ENCODE results near the gene TMEM217. TPM values are rescaled to one million over a fixed set of nuclear protein-coding genes. Genes with fewer than 3 reads are reported as not detected.

TMEM217 gene
- total RNA-seq, 1 experiment from 2014 or later: 0.10 TPM

DNA sequence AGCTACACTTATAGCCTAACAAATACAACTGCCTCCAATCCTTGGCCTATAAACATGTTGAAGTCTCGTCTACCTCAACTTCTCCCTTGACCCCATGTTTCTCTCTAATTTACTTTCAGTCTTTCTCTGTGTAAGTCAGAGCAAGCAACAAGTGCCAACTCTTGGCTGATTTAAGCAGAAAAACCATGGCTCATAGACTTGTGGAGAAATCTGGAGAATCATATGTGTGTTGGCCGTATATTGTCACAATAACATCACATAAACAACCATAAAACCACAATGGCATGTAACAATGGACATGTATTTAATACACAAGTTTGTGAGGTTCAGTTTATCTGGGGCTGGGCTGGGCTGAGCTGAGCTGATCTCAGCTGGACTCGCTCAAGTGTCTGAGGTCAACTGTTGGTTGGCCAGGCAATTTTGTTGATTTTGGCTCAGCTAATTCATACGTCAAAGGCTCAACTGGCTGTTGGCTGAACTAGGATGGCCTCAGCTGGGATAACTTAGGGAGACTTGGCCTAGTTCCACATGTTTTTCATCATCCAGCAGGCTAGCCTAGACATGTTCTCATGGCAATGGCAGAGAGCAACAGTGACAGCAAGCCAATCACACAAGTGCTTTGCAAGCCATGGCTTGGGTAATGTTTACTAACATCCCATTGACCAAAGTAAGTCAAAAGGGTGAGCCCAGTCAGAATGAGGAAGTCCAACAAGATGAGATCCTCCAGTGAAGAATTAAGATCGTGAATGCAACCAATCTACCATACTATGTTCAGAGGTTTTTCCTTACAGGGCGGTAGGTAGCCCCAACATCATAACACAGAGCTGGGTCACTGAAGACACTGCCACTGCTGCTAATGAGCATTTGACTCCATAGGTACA, 13.3 kb downstream of the TMEM217 start:
- peak; percentile 88 for DNase-seq (ENCODE audit: extremely low read depth, low read depth)

DNA sequence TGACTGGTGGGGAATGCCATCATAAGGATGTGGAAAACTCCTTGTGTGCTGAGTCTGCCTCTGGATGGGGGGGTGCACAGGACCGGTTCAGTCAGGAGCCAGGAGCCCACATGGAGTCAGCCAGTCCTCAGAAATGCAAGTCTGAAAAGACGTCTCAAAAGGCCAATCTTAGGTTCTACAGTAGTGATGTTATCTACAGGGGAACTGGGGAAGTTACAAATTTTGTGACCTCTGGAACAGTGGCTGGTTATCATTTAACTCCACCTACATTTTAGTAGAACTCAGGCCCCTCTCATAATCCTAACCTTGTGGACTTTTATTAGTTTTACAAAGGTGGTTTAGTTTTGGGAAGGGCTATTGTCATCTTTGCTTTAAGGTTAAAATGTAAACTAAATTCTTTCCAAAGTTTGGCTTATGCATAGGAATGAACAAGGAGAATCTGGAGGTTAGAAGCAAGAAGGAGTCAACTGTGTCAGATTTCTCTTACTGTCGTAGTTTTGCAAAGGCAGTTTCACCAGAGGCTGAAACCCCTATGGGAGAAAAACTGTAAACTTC, 14.1 kb downstream of the TMEM217 start:
- DNase-seq (ENCODE audit: extremely low read depth, low read depth): no peak

DNA sequence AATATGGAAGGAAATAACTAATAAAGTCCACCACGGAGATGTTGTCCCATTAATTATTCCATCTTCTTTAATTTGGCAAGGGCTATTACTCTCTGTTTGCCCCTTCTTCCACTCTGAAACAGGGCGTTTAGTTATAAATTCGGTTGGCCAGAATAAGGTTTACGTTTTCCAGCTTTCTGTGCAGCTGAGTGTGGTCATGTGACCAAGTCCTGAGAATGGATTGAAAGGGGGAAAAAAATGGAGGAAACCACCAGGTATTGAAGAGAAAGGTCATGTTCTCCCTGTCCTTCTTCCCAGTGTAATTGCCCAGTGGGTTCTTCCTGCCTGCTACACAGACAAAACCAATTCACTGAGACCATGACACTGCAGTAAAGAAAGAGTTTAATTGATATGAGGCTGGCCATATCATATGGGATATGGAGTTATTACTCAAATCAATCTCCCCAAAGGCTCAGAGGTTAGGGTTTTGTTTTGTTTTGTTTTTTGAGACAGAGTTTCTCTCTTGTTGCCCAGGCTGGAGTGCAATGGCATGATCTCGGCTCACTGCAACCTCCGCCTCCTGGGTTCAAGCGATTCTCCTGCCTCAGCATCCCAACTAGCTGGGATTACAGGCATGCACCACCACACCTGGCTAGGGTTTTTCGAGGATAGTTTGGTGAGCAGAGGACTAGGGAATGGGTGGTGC, 14.7 kb downstream of the TMEM217 start:
- no peak for DNase-seq (ENCODE audit: extremely low read depth, low read depth)

- DNase-seq (ENCODE audit: extremely low read depth, low read depth): peak; percentile 33
Observed at GRCh38 chr6:37242429-37243052, 15.4 kb downstream of the TMEM217 start.

GRCh38 chr6:37241775-37242428, 16.0 kb downstream of the TMEM217 start:
- DNase-seq (ENCODE audit: extremely low read depth, low read depth): no peak

GRCh38 chr6:37241131-37241530, 16.8 kb downstream of the TMEM217 start:
- DNase-seq (ENCODE audit: extremely low read depth, low read depth): no peak

- peak; percentile 21 for DNase-seq (ENCODE audit: extremely low read depth, low read depth)
Observed at GRCh38 chr6:37239950-37240713, 17.8 kb downstream of the TMEM217 start.

GRCh38 chr6:37239526-37239925, 18.4 kb downstream of the TMEM217 start:
- no peak for DNase-seq (ENCODE audit: extremely low read depth, low read depth)

GRCh38 chr6:37238381-37238780, 19.6 kb downstream of the TMEM217 start:
- no peak for DNase-seq (ENCODE audit: extremely low read depth, low read depth)

GRCh38 chr6:37237789-37238188, 20.2 kb downstream of the TMEM217 start:
- DNase-seq (ENCODE audit: extremely low read depth, low read depth): no peak

- DNase-seq (ENCODE audit: extremely low read depth, low read depth): no peak
Observed at GRCh38 chr6:37236921-37237320, 21.0 kb downstream of the TMEM217 start.

DNA sequence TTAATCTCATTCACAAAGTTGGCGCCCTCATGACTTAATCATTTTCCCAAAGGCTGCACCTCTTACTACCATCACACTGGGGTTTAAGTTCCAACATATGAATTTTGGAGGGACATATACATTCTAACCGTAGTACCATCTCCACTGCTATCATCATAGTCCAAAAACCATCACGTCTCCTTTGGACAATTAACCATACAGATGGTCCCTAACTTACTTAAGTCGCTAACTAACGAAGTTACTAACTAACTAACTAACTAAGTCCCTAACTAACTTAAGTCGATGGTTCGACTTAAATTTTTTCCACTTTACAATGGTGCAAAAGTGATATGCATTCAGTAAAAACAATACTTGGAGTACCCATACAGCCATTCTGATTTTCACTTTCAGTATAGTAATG, 24.4 kb downstream of the TMEM217 start:
- DNase-seq (ENCODE audit: extremely low read depth, low read depth): no peak

GRCh38 chr6:37232430-37233017, 25.4 kb downstream of the TMEM217 start:
- DNase-seq (ENCODE audit: extremely low read depth, low read depth): no peak

- no peak for DNase-seq (ENCODE audit: extremely low read depth, low read depth)
Observed at GRCh38 chr6:37230104-37230503, 27.8 kb downstream of the TMEM217 start.

DNA sequence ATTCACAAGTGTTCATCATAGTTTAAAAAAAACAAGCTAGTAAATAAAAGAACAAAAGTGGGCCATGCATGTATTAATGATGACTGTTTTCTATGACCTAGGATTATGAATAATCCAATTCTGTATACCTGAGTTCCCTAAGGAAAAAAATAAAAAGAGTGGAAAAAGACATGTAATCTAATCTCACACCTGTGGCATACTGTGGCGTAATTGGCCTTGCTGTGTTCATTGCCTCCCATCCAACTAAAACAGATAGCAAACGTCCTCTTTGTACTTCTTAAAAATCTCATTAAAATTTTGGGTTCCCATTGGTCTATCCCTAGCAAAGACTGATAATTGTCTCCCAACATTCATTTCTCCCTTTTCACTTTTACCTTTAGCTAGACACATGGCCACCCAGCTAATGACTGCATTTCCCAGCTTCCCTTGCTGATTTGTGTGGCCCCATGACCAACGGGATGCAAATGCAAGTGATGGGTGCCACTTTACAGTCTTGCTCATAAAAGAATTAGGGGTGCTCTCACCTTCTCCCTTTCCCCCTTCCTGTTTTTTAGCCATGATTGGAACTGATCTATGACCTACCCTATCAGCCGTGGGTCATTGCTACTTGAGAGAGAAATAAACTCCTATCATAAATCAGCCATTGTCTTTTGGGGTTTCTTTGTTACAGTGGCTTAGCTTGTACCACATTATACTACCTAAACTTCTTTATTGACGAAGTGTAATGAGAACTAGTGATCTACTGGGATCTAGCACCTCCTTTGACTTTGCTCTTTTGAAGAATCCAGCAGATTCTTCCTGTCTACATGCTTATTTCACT, 32.4 kb downstream of the TMEM217 start:
- DNase-seq (ENCODE audit: extremely low read depth, low read depth): no peak

DNA sequence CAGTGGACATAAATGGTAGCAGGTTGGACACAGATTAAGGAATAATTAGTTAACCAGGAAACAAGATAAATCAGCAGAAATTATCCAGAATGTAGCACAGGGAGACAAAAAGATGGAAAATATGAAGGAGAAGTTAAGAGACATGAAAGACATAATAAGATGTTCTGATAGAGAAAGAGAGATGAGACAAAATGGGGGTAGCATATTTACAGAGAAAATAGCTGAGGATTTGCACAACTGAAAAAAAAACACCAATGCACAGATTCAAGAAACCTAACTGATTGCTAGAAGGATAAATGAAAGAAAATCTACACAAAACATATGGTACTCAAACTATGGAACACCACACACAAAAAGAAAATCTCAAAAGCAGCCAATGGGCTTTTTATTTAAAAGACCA, 35.0 kb downstream of the TMEM217 start:
- DNase-seq (ENCODE audit: extremely low read depth, low read depth): no peak

- DNase-seq (ENCODE audit: extremely low read depth, low read depth): peak; percentile 51
Observed at GRCh38 chr6:37222125-37222967, 35.6 kb downstream of the TMEM217 start.

All from NCI-H460 (cell line).